Right lobe of liver (tissue), 6 donors: ENCODE measurements around the gene ACBD6. TPM values are rescaled to one million over a fixed set of nuclear protein-coding genes. Genes with fewer than 3 reads are reported as not detected.
A peak's percentile ranks its signal among the peaks of the same experiment; 100 is the strongest.

Experiments used
- ATAC-seq, 4 donors: fragments of 200-7000 bp; cut with Tn5 transposase; one replicate each; pipeline ENCODE4 v1.9.1; 2020; ENCODE audit warnings: mild to moderate bottlenecking in 4 of 4, moderate library complexity in 4 of 4
- DNase-seq, 3 donors: peaks; one replicate each; pipeline ENCODE4 v3.0.0-alpha.2; 2020
- H3K27ac ChIP-seq, 3 donors: fragments of 200-600 bp; one replicate each; pipeline ENCODE4 v1.8.0; 2022
- H3K27me3 ChIP-seq, 2 donors: fragments of 200-600 bp; one replicate each; pipeline ENCODE4 v1.8.0; 2022
- H3K36me3 ChIP-seq, 4 donors: fragments of 200-600 bp; sonication (generic) in 1 of 4; one replicate each; pipeline versions ENCODE4 v1.5.1 to v1.8.0; 2017 to 2022; ENCODE audit warnings: control low read depth in 1 of 4
- H3K4me1 ChIP-seq, 4 donors: fragments of 200-600 bp; sonication (generic) in 1 of 4; one replicate each; pipeline versions ENCODE4 v1.5.1 to v1.8.0; 2017 to 2022; ENCODE audit warnings: control low read depth in 1 of 4
- H3K4me3 ChIP-seq, 3 donors: fragments of 200-600 bp; one replicate each; pipeline ENCODE4 v1.8.0; 2022
- H3K9me3 ChIP-seq, 4 donors: fragments of 200-600 bp; sonication (generic) in 1 of 4; one replicate each; pipeline versions ENCODE4 v1.5.1 to v1.8.0; 2017 to 2022; ENCODE audit warnings: control low read depth in 1 of 4
- CTCF ChIP-seq, 4 donors: fragments of 200-600 bp in 3 of 4; fragments of 450-650 bp in 1 of 4; IDR thresholded peaks; one replicate each; pipeline versions ENCODE4 v1.5.1 to v1.8.0; 2016 to 2022; ENCODE audit warnings: antibody characterized with exemption in 4 of 4, mild to moderate bottlenecking in 2 of 4
- POLR2A ChIP-seq: fragments of 450-650 bp; IDR thresholded peaks from one replicate; pipeline ENCODE4 v1.6.1; 2017; ENCODE audit warnings: antibody characterized with exemption, mild to moderate bottlenecking
- WGBS: methylation state at CpG from one replicate; pipeline ENCODE4 v1.1.6; 2018; ENCODE audit warnings: low coverage, low lambda C conversion rate; ENCODE audit not compliant: insufficient coverage; ENCODE audit errors: missing lambda C conversion rate; 5-methylcytosine and 5-hydroxymethylcytosine counted together
- intact Hi-C, 2 donors: fragments of 100-400 bp; cut with DNase I; formaldehyde crosslinking; loops; one replicate each; pipeline versions ENCODE4 v1.11.2 to v1.14.1; 2022
- total RNA-seq, 6 experiments: library from RNA; depleted of rRNA in 2 of 6; stranded (reverse); fragments of >200 nt in 2 of 6; fragmentation: NEBNext Ultra II Directional in 3 of 6; extraction: Animal tissue kit (Norgen Biotek cat#: 25700) in 3 of 6; gene quantifications; one replicate each; pipeline versions ENCODE4 v1.1.0 to v1.2.4, GENCODE V29; 2016 to 2023
- donor health status: DM: no; HTN: yes; CAD: no.
- donor health status: DM: no; HTN: no; CAD: no.
- donor health status: DM: no; HTN: no; CAD: no.
- donor health status: DM: no; HTN: yes; CAD: no.
- donor health status: DM: no; HTN: yes; CAD: no.

Gene ACBD6
- total RNA-seq, 6 experiments from 2014 or later, result 9.5 to 18.9 (median 11.5) TPM

DNA sequence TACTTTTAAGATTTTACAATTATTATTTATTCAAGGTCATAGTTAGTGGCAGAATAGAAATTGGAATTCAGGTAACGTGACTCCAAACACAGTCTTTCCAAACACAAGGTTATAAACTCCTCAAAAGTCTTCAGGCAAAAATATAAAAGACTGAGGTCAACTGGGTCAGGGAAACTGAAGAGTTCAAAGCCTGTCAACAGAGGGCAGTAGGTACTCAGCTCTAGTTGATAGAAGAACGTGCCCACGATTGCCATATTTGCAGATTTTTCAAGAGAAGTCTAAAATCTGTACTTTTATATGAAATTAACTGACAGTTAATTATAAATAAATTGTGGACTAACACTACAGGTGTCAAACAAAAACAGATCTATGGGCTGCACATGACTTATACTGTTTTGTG lies 137.3 kb downstream of the ACBD6 start:
- DNase-seq (no peak), ATAC-seq (no peak)
- Histone ChIP-seq H3K9me3 (no peaks in the 10 kb centered on the region), H3K36me3 (no peaks in the 10 kb centered on the region), H3K27me3 (no peaks in the 10 kb centered on the region), H3K27ac (no peak overlapping the region), H3K4me1 (no peaks in the 10 kb centered on the region), H3K4me3 (no peak overlapping the region)
- 89% methylated on average over 3 of the region's 3 CpGs for WGBS
- no peak for TF ChIP-seq POLR2A
- TF ChIP-seq CTCF (IDR thresholded peaks at IDR 0.05), result peak in 3 of 4 donors; percentile 15 to 37 (median 18)
- intact Hi-C loops, result no loop called here

- 88% methylated on average over 5 of the region's 5 CpGs for WGBS
These were observed 139.0 kb downstream of the ACBD6 start for GRCh38 chr1:180363246-180363995.

DNA sequence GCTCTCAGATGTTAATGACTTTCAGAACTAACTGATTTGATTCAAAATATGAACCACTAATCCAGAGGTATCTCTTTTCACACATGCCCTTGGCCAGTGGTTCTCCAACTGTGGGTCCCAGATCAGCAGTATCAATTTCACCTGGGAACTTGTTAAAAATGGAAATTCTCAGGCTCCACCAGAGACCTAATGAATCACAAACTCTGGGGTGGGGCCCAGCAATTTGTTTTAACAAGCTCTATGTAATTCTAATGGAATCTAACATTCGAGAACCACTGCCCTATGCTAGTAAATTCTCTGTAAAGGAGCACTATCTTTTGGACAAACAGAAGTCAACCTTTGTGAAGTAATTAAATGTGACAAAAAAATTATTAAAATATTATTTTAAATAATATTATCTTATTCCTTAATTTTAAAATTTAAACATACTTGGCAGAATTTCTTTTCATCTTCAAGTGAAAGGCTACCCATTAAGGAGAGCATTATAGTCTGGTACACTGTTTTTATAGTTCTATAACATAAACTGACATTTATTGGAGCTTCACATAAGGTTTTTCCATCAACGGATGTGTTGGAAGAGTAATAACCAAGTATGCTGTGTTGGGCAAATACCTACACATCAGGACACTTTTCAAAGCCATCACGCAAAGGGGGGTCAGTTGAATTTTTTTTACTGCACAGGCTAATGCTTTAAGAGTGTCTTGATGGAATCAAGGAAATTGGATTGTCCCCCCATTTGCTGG lies 141.9 kb downstream of the ACBD6 start:
- Histone ChIP-seq H3K27me3 (no peaks in the 10 kb centered on the region), H3K9me3 (no peaks in the 10 kb centered on the region), H3K27ac (no peak overlapping the region), H3K4me1 (no peaks in the 10 kb centered on the region), H3K4me3 (no peak overlapping the region), H3K36me3 (no peaks in the 10 kb centered on the region)
- DNase-seq, result no peak
- no peak for ATAC-seq
- TF ChIP-seq CTCF (IDR thresholded peaks at IDR 0.05) (no peak), POLR2A (no peak)
- WGBS, result 94% methylated on average over 3 of the region's 3 CpGs
- intact Hi-C loops, result no loop called here

More at GRCh38 chr1:180363246-180363995, 139.0 kb downstream of the ACBD6 start:
- no peak for DNase-seq
- H3K27ac ChIP-seq, result no peak overlapping the region
- H3K9me3 ChIP-seq, result no peaks in the 10 kb centered on the region
- H3K4me1 ChIP-seq, result no peaks in the 10 kb centered on the region
- no peaks in the 10 kb centered on the region for H3K36me3 ChIP-seq
- no peak for ATAC-seq
- no peak for TF ChIP-seq CTCF (IDR thresholded peaks at IDR 0.05)
- no peak for TF ChIP-seq POLR2A
- no peak overlapping the region for H3K4me3 ChIP-seq
- intact Hi-C loops, result no loop called here
- no peaks in the 10 kb centered on the region for H3K27me3 ChIP-seq

DNA sequence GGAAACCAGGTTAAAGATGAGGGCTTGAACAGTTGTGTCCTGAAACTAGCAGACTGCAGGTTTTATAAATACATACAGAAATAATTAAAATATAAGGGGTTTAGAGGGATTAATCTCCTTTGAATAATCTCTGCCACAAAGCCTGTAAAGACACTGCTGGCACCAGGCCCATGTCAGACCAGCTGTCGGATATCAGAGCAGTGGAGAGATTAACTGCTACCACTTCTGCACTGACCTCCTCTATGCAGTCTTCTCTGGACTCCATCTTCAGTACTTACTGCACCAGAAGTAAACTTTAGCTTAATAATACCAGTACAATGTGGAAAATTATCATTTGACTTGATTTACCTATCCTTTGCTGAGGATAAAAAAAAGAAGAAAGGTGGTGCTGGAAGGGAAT lies 143.7 kb downstream of the ACBD6 start:
- Histone ChIP-seq H3K4me3 (no peak overlapping the region), H3K27ac (no peak overlapping the region), H3K27me3 (no peaks in the 10 kb centered on the region), H3K36me3 (no peaks in the 10 kb centered on the region), H3K4me1 (no peaks in the 10 kb centered on the region), H3K9me3 (no peaks in the 10 kb centered on the region)
- DNase-seq, result no peak
- TF ChIP-seq POLR2A (no peak), CTCF (IDR thresholded peaks at IDR 0.05) (no peak)
- WGBS, result 50% methylated on average over 1 of the region's 1 CpG
- ATAC-seq, result no peak
- intact Hi-C loops, result no loop called here
